Kidney glomerular epithelial cell (primary cell): ENCODE measurements around the gene C1orf21.
A peak's percentile ranks its signal among the peaks of the same experiment; 100 is the strongest.
"Not testable (repeated sequence)": the region's sequence is repeated elsewhere in the genome, so short reads cannot be mapped to it uniquely, and the experiment has no call there.

Experiments
- DNase-seq: peaks from one replicate; lab custom pipeline; 2025; lab: John Stamatoyannopoulos, UW

The C1orf21 gene

DNA sequence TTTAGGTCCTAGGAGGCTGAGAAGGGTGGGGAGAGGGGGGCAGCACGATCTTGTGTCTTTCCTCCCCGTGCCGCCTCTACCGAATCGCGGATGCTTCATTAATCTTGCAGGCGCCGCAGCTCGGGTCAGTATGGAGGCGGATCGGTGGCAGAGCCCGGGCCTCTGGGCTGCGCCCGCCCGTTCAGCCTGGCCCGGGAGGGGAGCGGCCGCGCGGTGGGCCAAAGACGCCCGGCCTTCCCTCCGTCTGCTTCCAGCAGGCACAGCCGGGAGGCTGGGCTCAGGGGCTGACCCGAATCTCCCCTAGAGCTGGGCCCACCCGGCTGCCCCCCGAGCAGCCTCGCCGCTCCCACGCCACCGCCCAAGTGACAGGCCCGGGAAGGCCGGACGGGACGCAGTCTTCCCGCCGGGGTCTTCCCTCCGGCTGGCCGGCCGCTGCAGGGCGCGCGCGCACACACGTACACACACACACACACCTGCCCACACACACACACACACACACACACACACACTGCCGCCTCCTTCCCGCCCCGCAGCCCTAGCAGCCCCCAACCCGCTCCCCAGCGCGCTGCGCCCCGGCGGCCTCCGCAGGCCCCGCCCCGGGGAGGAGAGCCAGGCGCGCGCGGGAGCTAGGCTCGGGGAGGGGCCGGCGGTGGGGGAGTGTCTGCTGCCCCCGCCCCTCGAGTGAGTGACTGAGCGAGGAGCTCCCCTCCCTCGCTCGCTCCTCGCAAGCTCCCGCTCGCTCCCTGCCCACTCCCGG is at the start of gene C1orf21:
C1orf21 (plus strand) TSS at position 718 of the 757 bp plus-strand sequence. CDS start 90,481 bp downstream, outside the sequence.
- peak; percentile 76 for DNase-seq

GRCh38 chr1:184337865-184338264 is 49.0 kb upstream of the C1orf21 start:
- not testable (repeated sequence) for DNase-seq

DNA sequence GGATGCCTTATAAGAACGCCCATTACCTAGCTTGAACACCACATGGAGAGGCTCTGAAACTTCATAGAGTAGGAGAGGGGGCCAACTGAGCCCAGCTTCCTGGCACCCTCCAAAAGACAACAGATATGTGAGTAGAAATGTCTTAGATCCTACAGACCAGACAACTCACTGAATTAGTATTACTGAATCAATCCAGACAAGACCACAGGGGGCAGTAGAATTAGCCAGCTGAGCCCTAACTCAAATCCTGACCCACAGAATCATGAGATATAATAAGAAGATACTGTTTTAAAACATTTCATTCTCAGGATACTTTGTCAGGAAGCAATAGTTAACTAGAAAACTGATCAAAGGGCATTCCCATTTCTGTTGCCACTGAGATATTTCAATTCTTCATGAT is 45.8 kb upstream of the C1orf21 start:
- DNase-seq, result no peak

GRCh38 chr1:184350573-184350972 is 36.3 kb upstream of the C1orf21 start:
- no peak for DNase-seq

DNA sequence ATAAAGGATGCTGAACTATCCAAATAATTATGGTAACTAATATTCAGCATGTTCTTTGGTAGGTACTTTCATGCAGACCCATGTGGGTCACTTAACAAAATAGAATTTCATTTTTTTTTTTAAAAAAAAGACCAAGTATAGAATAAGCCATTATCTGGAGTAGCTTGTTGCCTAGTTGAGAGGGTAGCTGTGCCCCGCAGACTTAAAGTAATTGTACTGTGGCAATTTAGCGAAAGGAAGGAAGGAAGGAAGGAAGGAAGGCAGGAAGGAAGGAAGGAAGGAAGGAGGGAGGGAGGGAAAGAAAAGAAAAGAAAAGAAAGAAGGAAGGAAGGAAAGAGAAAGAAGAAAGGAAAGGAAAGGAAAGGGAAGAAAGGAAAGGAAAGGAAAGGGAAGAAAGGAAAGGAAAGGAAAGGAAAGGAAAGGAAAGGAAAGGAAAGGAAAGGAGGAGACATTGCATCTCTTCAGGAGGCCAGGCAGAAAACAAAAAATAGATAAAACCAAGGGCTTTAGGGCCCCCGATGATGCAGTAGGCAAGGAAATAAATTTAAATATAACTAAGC is 35.3 kb upstream of the C1orf21 start:
- no peak for DNase-seq

- no peak for DNase-seq
These were observed 34.1 kb upstream of the C1orf21 start for GRCh38 chr1:184352776-184353175.

DNA sequence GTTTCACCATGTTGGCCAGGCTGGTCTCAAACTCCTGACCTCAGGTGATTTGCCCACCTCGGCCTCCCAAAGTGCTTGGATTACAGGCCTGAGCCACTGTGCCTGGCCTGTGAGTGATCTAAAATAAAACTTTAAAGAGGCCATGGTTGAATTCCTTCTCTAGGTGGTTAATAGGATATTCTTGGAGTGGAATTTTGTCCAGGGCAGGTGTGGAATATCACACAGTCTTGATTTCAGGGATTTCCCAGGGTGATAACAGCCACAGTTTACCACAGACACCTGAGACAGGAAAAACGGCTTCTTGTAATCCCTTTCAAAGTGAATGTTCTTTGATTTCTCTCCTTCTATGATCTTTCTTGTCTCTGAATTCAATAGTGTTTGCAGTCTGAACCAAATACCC is 32.1 kb upstream of the C1orf21 start:
- no peak for DNase-seq

DNA sequence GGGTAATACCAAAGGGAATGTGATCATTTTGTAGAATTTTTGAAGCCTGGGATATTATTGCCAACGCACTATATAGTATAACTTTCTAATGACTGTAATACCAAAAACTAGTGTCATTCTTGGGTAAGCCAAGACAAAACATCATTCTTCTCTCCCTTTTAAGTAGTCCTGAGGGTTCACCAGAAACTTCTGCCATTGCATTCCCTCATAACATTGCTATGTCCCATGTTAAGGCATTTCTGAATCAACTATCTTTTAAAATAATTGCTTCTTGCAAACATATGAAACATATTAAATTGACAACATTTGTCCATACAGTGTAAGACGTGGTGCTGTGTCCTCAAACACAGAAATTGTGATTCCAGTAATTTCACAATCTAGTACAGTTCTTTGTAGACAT is 29.9 kb upstream of the C1orf21 start:
- no peak for DNase-seq

DNA sequence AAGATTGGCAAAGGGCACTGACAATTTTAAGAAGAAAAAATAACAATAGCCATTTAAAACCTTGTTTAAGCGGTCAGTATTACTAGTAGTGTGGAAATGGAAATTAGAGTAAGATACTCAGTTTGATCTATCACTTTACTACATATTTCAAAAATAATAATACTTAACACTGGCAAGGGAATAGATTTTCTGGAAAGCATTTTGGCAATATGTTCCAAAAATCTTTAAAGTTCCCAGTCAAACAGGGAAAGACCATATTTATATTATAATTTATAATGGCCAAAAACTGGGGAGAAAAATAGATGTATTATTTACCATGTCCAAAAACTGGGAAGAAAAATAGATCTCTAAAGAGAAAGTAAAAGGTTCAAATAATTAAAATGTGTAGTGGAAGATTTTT is 28.6 kb upstream of the C1orf21 start:
- no peak for DNase-seq

DNA sequence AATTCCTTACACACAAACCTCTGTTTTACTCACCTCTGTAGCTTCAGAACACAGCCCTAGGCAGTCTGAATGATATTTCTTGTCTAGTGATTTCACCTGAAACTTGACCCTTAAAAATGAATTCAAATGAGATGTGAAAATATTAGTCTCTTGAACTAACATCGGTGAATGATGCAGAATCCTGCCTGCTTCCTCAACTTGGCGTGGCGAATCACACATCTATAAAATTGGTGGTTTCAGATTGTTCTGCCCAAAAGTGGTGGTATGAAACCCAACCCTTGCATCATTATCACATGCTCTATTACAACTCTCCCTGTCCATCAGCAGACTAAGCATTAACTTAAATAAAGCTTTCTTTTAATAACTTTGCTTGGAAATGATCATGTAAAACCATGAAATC is 26.9 kb upstream of the C1orf21 start:
- DNase-seq, result no peak

- no peak for DNase-seq
These were observed 24.0 kb upstream of the C1orf21 start for GRCh38 chr1:184362876-184363275.

- DNase-seq, result no peak
These were observed 21.1 kb upstream of the C1orf21 start for GRCh38 chr1:184365699-184366098.

GRCh38 chr1:184366997-184367396 is 19.8 kb upstream of the C1orf21 start:
- DNase-seq, result no peak

DNA sequence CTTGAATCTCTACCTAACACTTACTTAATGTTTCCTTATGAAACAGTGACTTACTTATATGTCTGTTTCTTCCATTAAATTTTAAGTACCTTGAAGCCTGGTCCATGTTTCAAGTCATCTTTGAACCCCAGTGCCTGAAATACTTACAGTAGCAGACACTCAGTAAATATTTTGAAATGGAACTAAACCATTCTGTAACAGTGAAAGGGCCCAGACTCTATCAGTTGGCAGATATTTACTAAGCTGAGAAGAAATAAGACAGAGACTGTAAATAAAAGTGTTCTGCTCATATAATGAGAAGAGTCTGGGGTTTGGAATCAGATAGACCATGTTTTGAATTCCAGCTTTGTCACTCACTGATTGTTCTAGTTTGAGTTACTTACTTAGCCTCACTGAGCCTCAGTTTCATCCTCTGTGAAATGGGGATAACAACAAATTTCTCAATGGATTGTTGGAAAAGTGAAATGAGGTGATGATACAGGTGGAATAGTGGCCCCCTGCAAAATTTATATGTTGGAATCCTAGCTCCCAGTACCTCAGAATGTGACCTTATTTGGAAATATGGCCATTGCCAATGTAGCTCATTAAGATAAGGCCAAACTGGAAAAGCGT is 19.3 kb upstream of the C1orf21 start:
- no peak for DNase-seq

- DNase-seq, result no peak
These were observed 18.5 kb upstream of the C1orf21 start for GRCh38 chr1:184368354-184368753.

GRCh38 chr1:184370850-184371249 is 16.0 kb upstream of the C1orf21 start:
- DNase-seq, result no peak

DNA sequence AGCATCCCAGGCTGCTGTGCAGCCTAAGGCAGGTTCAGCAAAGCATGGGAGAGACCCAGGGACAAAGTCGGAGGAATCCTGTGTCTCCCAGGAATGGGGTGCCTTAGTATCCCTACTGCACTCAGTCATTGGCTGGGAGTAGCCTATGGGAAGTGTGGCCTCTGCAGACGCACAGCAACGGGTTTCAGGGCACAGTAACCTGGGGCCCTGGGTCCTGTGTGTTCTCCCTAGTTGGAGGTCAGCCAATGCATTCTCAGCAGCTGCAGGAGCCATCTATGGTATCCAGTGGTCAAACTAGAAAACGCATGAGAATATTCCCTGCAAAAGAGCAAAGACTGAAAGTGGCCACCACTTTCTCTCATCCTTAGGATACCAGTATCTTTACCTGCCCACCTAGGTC is 13.7 kb upstream of the C1orf21 start:
- DNase-seq, result no peak

DNA sequence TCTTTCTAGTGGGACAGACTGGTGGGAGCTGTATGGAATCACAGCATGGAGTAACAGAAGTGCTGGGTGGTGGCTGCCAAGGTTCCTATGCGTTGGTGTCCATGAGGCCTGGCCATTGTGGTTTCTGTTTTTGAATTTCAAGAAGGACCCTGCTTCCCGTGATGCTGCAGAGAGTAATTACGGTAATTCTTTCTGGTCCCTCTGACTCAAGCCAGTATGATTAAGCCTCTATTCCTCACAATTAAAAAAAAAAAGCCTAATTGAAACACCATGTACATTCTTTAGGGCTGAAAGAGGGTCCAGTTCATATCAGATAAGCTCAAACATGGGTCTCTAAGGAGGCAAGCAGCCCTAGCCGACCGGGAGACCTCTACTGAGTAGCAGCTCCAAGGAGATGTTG is 10.5 kb upstream of the C1orf21 start:
- no peak for DNase-seq

GRCh38 chr1:184379111-184379752 is 7.6 kb upstream of the C1orf21 start:
- no peak for DNase-seq

DNA sequence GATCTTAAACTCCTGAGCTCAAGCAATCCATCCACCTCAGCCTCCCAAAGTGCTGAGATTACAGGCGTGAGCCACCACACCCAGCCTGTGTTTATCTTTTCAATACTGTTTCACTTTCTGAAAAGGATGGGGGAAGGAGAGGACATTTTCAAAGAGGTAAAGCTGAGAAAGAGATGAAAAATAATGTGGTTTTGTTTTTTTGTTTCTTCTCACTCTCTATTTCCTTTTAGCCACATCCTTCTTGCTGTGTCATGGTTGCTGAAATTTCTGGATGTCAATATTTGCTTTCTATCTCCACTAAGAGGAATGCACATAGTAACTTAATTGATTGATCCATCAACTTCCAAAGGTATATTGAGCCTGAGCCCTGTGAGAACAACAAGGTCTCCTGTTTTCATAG is 6.4 kb upstream of the C1orf21 start:
- no peak for DNase-seq

DNA sequence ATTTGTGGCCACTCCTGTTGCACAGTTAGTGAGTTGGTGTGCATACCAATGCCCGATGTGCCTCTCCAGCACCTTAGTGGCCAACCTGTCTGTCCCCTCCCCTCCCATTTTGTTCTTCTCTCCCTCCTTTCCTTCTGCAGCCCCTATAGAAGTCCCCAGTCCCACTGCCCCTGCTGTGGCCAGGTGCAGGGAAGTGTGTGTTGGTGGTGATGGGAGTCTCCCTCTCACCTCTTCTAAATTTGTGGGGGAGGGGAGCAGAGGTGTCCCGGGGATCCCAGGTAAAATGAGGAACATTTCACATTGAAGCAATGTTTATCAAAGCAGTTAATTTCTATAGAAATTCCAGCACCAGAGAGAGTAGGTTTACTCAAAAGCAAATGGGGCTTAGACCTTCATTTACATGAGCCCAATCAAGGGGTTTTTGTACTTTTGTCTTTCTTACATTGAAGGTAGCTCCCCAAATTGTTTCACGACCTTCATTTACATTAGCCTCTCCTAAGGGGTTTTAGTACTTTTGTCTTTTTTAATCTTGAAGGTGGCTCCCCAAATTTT is 3.0 kb upstream of the C1orf21 start:
- no peak for DNase-seq

DNA sequence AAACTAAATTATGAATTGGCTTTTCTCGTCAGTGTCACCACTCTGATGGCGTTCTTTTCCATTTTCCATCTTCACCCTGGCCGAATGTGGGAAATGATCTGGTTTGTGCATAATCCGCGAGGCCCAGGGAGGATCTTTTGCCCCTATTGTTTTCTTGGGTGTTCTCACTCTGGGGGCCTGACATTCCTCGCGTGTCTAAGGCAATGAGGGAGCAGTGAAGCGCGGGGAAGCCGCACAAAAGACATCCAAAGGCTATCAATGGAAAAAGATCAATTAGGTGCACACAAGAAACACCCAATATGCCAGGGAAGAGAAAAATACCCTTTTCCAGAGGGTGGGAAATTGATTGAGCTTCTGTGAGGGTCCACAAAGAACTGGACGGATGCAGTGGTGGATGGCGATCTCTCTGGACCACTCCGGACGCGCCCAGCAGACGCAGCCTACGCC is 941 bp upstream of the C1orf21 start:
- no peak for DNase-seq

DNA sequence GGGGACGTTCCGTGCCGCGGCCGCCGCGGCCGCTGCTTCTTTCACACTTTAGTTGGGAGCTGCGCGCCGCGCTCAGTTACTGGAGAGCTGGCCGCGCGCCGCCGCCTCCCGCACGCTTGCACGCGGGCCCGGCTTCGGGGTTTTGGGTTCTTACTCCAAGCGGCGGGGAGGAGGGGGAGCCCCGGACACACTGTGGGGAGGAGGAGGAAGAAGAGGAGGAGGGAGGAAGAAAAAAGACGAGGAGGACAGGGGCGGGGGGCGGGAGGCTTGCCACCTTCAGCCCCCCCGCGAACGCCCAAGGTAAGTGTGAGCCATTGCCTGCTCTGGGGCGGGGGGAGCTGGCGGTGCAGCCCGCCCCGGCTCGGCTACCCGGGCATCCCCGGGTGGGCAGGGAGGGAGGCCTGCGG is 243 bp downstream of the C1orf21 start:
- DNase-seq, result no peak
